ENCODE measurements around the gene ABT1.

The ABT1 gene

GRCh38 chr6:26607434-26608230 is 10.9 kb downstream of the ABT1 start:
- peak; percentile 84 for DNase-seq

- no peak for DNase-seq
These were observed 12.7 kb downstream of the ABT1 start for GRCh38 chr6:26609463-26609862.

- peak; percentile 32 for DNase-seq
These were observed 14.8 kb downstream of the ABT1 start for GRCh38 chr6:26611599-26611998.

- no peak for DNase-seq
These were observed 16.4 kb downstream of the ABT1 start for GRCh38 chr6:26613201-26613600.

- DNase-seq: no peak
These were observed 17.2 kb downstream of the ABT1 start for GRCh38 chr6:26613689-26614683.

GRCh38 chr6:26623339-26623859 is 26.6 kb downstream of the ABT1 start:
- DNase-seq: no peak

GRCh38 chr6:26624557-26624956 is 27.8 kb downstream of the ABT1 start:
- no peak for DNase-seq

- no peak for DNase-seq
These were observed 31.1 kb downstream of the ABT1 start for GRCh38 chr6:26627843-26628242.

- peak; percentile 8 for DNase-seq
These were observed 32.6 kb downstream of the ABT1 start for GRCh38 chr6:26629359-26629758.

GRCh38 chr6:26640806-26641205 is 44.1 kb downstream of the ABT1 start:
- DNase-seq: no peak

- DNase-seq: no peak
These were observed 49.3 kb downstream of the ABT1 start for GRCh38 chr6:26646074-26646473.
